ENCODE results near the gene LTF. TPM values are rescaled to one million over a fixed set of nuclear protein-coding genes. Genes with fewer than 3 reads are reported as not detected.

LTF gene
- total and polyA plus RNA-seq, 4 donors: 0.36 to 14.7 (median 1.4) TPM

GRCh38 chr3:46498916-46499519, 34.3 kb upstream of the LTF start:
- peak overlapping the region; percentile 34 to 60 for H3K9ac ChIP-seq (ENCODE audit: low read depth in 1 of 2, low read length in 2 of 2)
- H3K9me3 ChIP-seq (ENCODE audit: control insufficient read depth in 4 of 4, low read length in 3 of 4): no peaks in the 10 kb centered on the region
- H3K27me3 ChIP-seq (ENCODE audit: control insufficient read depth in 4 of 4, insufficient read depth in 4 of 4, low read length in 3 of 4): no peaks in the 10 kb centered on the region
- DNase-seq (ENCODE audit: low spot score): no peak
- H3K4me1 ChIP-seq (ENCODE audit: control insufficient read depth in 4 of 4, insufficient read depth in 4 of 4, low read length in 3 of 4): peaks cover 17 to 71% (median 62%) of the 10 kb centered on the region in 4 donors
- peak overlapping the region; percentile 55 to 69 for H3K27ac ChIP-seq (ENCODE audit: low read depth in 1 of 2, low read length in 2 of 2)
- TF ChIP-seq HNF4A (conservative IDR thresholded peaks at IDR 0.05) (peak in 1 of 2 donors; percentile 26), MAX (IDR thresholded peaks at IDR 0.05) (no peak)
- H3K4me3 ChIP-seq (ENCODE audit: low read depth in 1 of 3, low read length in 3 of 3): peak overlapping the region; percentile 51 to 62 (median 53)
- H3K36me3 ChIP-seq (ENCODE audit: control insufficient read depth in 4 of 4, insufficient read depth in 3 of 4, low read depth in 1 of 4, low read length in 3 of 4): no peaks in the 10 kb centered on the region
- WGBS: 38% methylated on average over 6 of the region's 6 CpGs

- Histone ChIP-seq H3K27ac (ENCODE audit: low read depth in 1 of 2, low read length in 2 of 2) (peak within 1 kb of the TSS; percentile 55 to 69), H3K4me1 (ENCODE audit: control insufficient read depth in 4 of 4, insufficient read depth in 4 of 4, low read length in 3 of 4) (peaks cover 11 to 75% (median 64%) of the 10 kb centered on the region in 4 donors), H3K27me3 (ENCODE audit: control insufficient read depth in 4 of 4, insufficient read depth in 4 of 4, low read length in 3 of 4) (no peaks in the 10 kb centered on the region), H3K9ac (ENCODE audit: low read depth in 1 of 2, low read length in 2 of 2) (peak within 1 kb of the TSS; percentile 34 to 52), H3K9me3 (ENCODE audit: control insufficient read depth in 4 of 4, low read length in 3 of 4) (no peaks in the 10 kb centered on the region), H3K4me3 (ENCODE audit: low read depth in 1 of 3, low read length in 3 of 3) (peak within 1 kb of the TSS; percentile 51 to 62 (median 53)), H3K36me3 (ENCODE audit: control insufficient read depth in 4 of 4, insufficient read depth in 3 of 4, low read depth in 1 of 4, low read length in 3 of 4) (no peaks in the 10 kb centered on the region)
- no peak for DNase-seq (ENCODE audit: low spot score)
- TF ChIP-seq HNF4G (IDR thresholded peaks at IDR 0.05) (peak; percentile 94), CTCF (IDR thresholded peaks at IDR 0.05; ENCODE audit: low read depth, low read length, missing input control) (no peak), HNF4A (conservative IDR thresholded peaks at IDR 0.05) (peak; percentile 95 to 99), SP1 (IDR thresholded peaks at IDR 0.05) (peak; percentile 67), NR2F2 (IDR thresholded peaks at IDR 0.05) (peak; percentile 22), YY1 (IDR thresholded peaks at IDR 0.05) (peak; percentile 52), RXRA (IDR thresholded peaks at IDR 0.05) (peak; percentile 66 to 74), TAF1 (conservative IDR thresholded peaks at IDR 0.05) (peak; percentile 45), GABPA (IDR thresholded peaks at IDR 0.05 in 1 of 2, conservative IDR thresholded peaks at IDR 0.05 in 1 of 2) (no peak), JUND (IDR thresholded peaks at IDR 0.05) (peak; percentile 42 to 46)
- 39% methylated on average over 9 of the region's 9 CpGs for WGBS
These were observed 33.0 kb upstream of the LTF start, which contains the start of gene RTP3 for GRCh38 chr3:46497556-46498265. Gene RTP3, plus strand, starts transcription at chr3:46497976. Its CDS starts 87 bp downstream, at chr3:46498063.

GRCh38 chr3:46496746-46497555, 32.2 kb upstream of the LTF start:
- 34% methylated on average over 9 of the region's 9 CpGs for WGBS
- Histone ChIP-seq H3K9me3 (ENCODE audit: control insufficient read depth in 4 of 4, low read length in 3 of 4) (no peaks in the 10 kb centered on the region), H3K36me3 (ENCODE audit: control insufficient read depth in 4 of 4, insufficient read depth in 3 of 4, low read depth in 1 of 4, low read length in 3 of 4) (no peaks in the 10 kb centered on the region), H3K27ac (ENCODE audit: low read depth in 1 of 2, low read length in 2 of 2) (peak overlapping the region; percentile 55 to 69), H3K4me1 (ENCODE audit: control insufficient read depth in 4 of 4, insufficient read depth in 4 of 4, low read length in 3 of 4) (peaks cover 9 to 75% (median 67%) of the 10 kb centered on the region in 4 donors), H3K4me3 (ENCODE audit: low read depth in 1 of 3, low read length in 3 of 3) (peak overlapping the region; percentile 7 to 53 (median 51)), H3K9ac (ENCODE audit: low read depth in 1 of 2, low read length in 2 of 2) (no peak overlapping the region), H3K27me3 (ENCODE audit: control insufficient read depth in 4 of 4, insufficient read depth in 4 of 4, low read length in 3 of 4) (no peaks in the 10 kb centered on the region)
- DNase-seq (ENCODE audit: low spot score): peak; percentile 73
- TF ChIP-seq RAD21 (IDR thresholded peaks at IDR 0.05) (no peak), HNF4A (conservative IDR thresholded peaks at IDR 0.05) (no peak), EGR1 (IDR thresholded peaks at IDR 0.05; ENCODE audit: low read depth in 2 of 2) (no peak), ATF3 (IDR thresholded peaks at IDR 0.05) (peak; percentile 73), NR2F2 (IDR thresholded peaks at IDR 0.05) (peak; percentile 58), HNF4G (IDR thresholded peaks at IDR 0.05) (no peak), FOXA1 (IDR thresholded peaks at IDR 0.05) (no peak), SP1 (IDR thresholded peaks at IDR 0.05) (no peak), CTCF (IDR thresholded peaks at IDR 0.05; ENCODE audit: low read depth, low read length, missing input control) (no peak), FOXA2 (IDR thresholded peaks at IDR 0.05) (peak; percentile 10), RXRA (IDR thresholded peaks at IDR 0.05) (peak; percentile 92 to 96), JUND (IDR thresholded peaks at IDR 0.05) (no peak), TAF1 (conservative IDR thresholded peaks at IDR 0.05) (no peak)
